ENCODE measurements around the gene KCTD16.
A peak's percentile ranks its signal among the peaks of the same experiment; 100 is the strongest.

Gene KCTD16

DNA sequence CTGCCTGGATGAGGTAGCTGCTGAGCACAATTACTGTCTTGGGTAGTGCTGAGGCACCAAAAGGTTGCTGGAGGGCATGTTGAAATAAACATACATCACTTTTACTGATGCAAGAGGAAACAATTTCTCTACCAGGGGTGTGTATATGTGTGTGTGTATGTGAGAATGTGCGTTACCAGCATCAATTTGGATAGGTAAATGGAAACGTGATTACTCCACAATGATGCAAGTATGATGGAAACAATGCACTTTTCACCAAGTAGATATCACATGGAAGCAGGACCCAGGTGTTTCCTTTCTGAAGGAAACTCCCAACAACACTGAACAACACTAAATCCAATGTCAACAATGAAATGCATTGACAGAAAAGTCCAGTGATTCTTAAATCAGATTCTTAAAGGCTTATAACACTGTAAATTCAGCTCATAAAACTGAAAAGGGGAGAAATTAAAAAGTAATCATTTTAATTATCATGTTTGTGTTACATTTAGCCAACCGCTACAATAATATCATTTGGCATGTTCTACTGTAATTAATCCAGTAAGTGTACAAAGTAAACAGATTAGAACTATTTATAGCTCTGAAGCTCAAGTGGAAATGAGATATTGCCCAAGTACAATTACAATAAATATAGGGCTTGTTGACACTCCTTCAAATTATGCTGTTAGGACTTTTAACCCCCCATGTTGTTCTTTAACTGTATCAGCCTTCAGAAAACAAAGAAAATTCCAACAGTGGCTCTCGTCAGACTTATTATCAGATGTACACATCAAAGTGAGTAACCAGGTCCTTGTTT is 25.5 kb upstream of the KCTD16 start:
- H3K79me2 ChIP-seq (ENCODE audit: control insufficient read depth, insufficient read depth, low read length): no peaks in the 10 kb centered on the region
- no peak overlapping the region for H3K18ac ChIP-seq (ENCODE audit: low read length)
- H2BK120ac ChIP-seq (ENCODE audit: low read depth, low read length): no peak overlapping the region
- H3K56ac ChIP-seq (ENCODE audit: low read length): no peak overlapping the region
- H3K27ac ChIP-seq (ENCODE audit: low read depth, low read length): no peak overlapping the region
- no peak overlapping the region for H3K4ac ChIP-seq (ENCODE audit: low read depth, low read length)
- H2BK5ac ChIP-seq (ENCODE audit: low read length): no peak overlapping the region
- no peak overlapping the region for H2AK5ac ChIP-seq (ENCODE audit: low read length)
- no peak overlapping the region for H3K23ac ChIP-seq (ENCODE audit: low read length)
- no peak overlapping the region for H3K9ac ChIP-seq (ENCODE audit: low read length)
- WGBS (ENCODE audit: extremely low coverage, insufficient coverage, low lambda C conversion rate): no CpG with 5 or more reads among the region's 4 CpGs
- H3K4me2 ChIP-seq (ENCODE audit: low read length): no peak overlapping the region
- no peaks in the 10 kb centered on the region for H3K79me1 ChIP-seq (ENCODE audit: low read length)
- no peak overlapping the region for H4K5ac ChIP-seq (ENCODE audit: low read length)
- H3K36me3 ChIP-seq (ENCODE audit: control insufficient read depth, insufficient read depth, low read length): no peaks in the 10 kb centered on the region
- H2BK15ac ChIP-seq (replicated peaks; ENCODE audit: low read depth): no peak overlapping the region
- DNase-seq: no peak
- no peaks in the 10 kb centered on the region for H3K27me3 ChIP-seq (ENCODE audit: insufficient read depth, low read length, poor library complexity)
- H4K8ac ChIP-seq (ENCODE audit: low read depth, low read length): no peak overlapping the region
- no peaks in the 10 kb centered on the region for H3K4me1 ChIP-seq (ENCODE audit: control insufficient read depth, low read depth, low read length)
- H3K4me3 ChIP-seq (ENCODE audit: low read length): no peak overlapping the region

- Histone ChIP-seq H4K8ac (ENCODE audit: low read depth, low read length) (no peak overlapping the region), H4K5ac (ENCODE audit: low read length) (no peak overlapping the region), H3K4me2 (ENCODE audit: low read length) (no peak overlapping the region), H3K79me2 (ENCODE audit: control insufficient read depth, insufficient read depth, low read length) (no peaks in the 10 kb centered on the region), H3K23ac (ENCODE audit: low read length) (no peak overlapping the region), H2AK5ac (ENCODE audit: low read length) (no peak overlapping the region), H2BK120ac (ENCODE audit: low read depth, low read length) (no peak overlapping the region), H3K56ac (ENCODE audit: low read length) (no peak overlapping the region), H3K36me3 (ENCODE audit: control insufficient read depth, insufficient read depth, low read length) (no peaks in the 10 kb centered on the region), H2BK5ac (ENCODE audit: low read length) (no peak overlapping the region), H3K27me3 (ENCODE audit: insufficient read depth, low read length, poor library complexity) (no peaks in the 10 kb centered on the region), H3K18ac (ENCODE audit: low read length) (no peak overlapping the region), H3K9ac (ENCODE audit: low read length) (no peak overlapping the region), H3K4ac (ENCODE audit: low read depth, low read length) (no peak overlapping the region), H3K4me3 (ENCODE audit: low read length) (no peak overlapping the region), H3K79me1 (ENCODE audit: low read length) (no peaks in the 10 kb centered on the region), H2BK15ac (replicated peaks; ENCODE audit: low read depth) (no peak overlapping the region), H3K27ac (ENCODE audit: low read depth, low read length) (no peak overlapping the region), H3K4me1 (ENCODE audit: control insufficient read depth, low read depth, low read length) (no peaks in the 10 kb centered on the region)
- no CpG with 5 or more reads among the region's 3 CpGs for WGBS (ENCODE audit: extremely low coverage, insufficient coverage, low lambda C conversion rate)
- peak; percentile 55 for DNase-seq
These were observed 19.6 kb upstream of the KCTD16 start for GRCh38 chr5:144151026-144151425.

DNA sequence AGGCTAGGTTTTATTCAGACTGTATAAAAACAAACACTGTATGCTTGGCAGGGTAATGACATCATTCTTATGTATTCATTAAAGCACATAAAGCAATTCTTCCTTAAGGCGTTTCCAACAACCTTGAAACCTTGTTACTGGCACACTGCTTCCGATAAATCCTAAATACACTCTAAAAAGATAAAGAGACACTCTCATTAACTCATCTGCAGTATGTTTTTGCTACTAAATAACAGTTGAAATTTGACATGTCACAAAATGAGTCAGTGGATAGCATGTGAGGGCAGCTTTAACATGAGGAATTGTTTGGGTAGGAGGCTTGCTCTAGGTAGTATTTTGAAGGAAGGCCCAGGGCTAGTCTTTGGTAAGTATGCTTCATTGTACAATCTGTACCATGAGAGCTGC is 13.9 kb upstream of the KCTD16 start:
- H3K27ac ChIP-seq (ENCODE audit: low read depth, low read length): no peak overlapping the region

DNA sequence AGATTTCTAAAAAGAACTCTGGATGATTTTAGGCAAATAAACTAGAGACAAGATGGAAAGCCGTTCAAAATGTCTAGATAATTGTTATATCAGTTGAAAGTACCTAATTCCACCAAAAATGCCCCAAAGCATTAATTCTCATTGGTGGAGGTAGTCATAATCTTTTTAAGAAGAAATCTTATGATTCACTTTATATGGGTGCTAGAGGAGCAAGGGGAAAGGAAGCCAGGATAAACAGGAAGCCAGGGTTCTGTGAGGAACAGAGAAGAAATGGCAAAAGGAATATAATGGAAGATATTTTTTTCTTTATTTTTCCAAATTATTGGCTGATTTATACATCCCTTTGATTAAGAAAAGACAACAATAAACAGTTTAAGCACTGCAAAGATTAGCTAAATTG is 8.0 kb upstream of the KCTD16 start:
- Histone ChIP-seq H3K79me1 (ENCODE audit: low read length) (no peaks in the 10 kb centered on the region), H3K9ac (ENCODE audit: low read length) (no peak overlapping the region), H3K56ac (ENCODE audit: low read length) (no peak overlapping the region), H3K4me2 (ENCODE audit: low read length) (no peak overlapping the region), H3K27ac (ENCODE audit: low read depth, low read length) (no peak overlapping the region), H2BK120ac (ENCODE audit: low read depth, low read length) (no peak overlapping the region), H3K4ac (ENCODE audit: low read depth, low read length) (no peak overlapping the region), H3K23ac (ENCODE audit: low read length) (no peak overlapping the region), H4K5ac (ENCODE audit: low read length) (no peak overlapping the region), H3K79me2 (ENCODE audit: control insufficient read depth, insufficient read depth, low read length) (no peaks in the 10 kb centered on the region), H2BK15ac (replicated peaks; ENCODE audit: low read depth) (no peak overlapping the region), H3K4me1 (ENCODE audit: control insufficient read depth, low read depth, low read length) (no peaks in the 10 kb centered on the region), H4K8ac (ENCODE audit: low read depth, low read length) (no peak overlapping the region), H3K27me3 (ENCODE audit: insufficient read depth, low read length, poor library complexity) (no peaks in the 10 kb centered on the region), H3K18ac (ENCODE audit: low read length) (no peak overlapping the region), H2BK5ac (ENCODE audit: low read length) (no peak overlapping the region), H3K36me3 (ENCODE audit: control insufficient read depth, insufficient read depth, low read length) (peaks cover 1% of the 10 kb centered on the region), H3K4me3 (ENCODE audit: low read length) (no peak overlapping the region), H2AK5ac (ENCODE audit: low read length) (no peak overlapping the region)
- no peak for DNase-seq
- WGBS (ENCODE audit: extremely low coverage, insufficient coverage, low lambda C conversion rate): no CpG with 5 or more reads among the region's 1 CpG

More for the DNA sequence above, 13.9 kb upstream of the KCTD16 start:
- no peak overlapping the region for H3K4ac ChIP-seq (ENCODE audit: low read depth, low read length)
- H3K79me2 ChIP-seq (ENCODE audit: control insufficient read depth, insufficient read depth, low read length): no peaks in the 10 kb centered on the region
- H3K36me3 ChIP-seq (ENCODE audit: control insufficient read depth, insufficient read depth, low read length): no peaks in the 10 kb centered on the region
- H4K8ac ChIP-seq (ENCODE audit: low read depth, low read length): no peak overlapping the region
- no peaks in the 10 kb centered on the region for H3K27me3 ChIP-seq (ENCODE audit: insufficient read depth, low read length, poor library complexity)
- no peak overlapping the region for H4K5ac ChIP-seq (ENCODE audit: low read length)
- H3K4me2 ChIP-seq (ENCODE audit: low read length): no peak overlapping the region
- no peaks in the 10 kb centered on the region for H3K79me1 ChIP-seq (ENCODE audit: low read length)
- no peaks in the 10 kb centered on the region for H3K4me1 ChIP-seq (ENCODE audit: control insufficient read depth, low read depth, low read length)
- no peak overlapping the region for H3K4me3 ChIP-seq (ENCODE audit: low read length)
- no peak overlapping the region for H2BK120ac ChIP-seq (ENCODE audit: low read depth, low read length)
- H2BK15ac ChIP-seq (replicated peaks; ENCODE audit: low read depth): no peak overlapping the region
- H3K56ac ChIP-seq (ENCODE audit: low read length): no peak overlapping the region
- H3K18ac ChIP-seq (ENCODE audit: low read length): no peak overlapping the region
- H3K23ac ChIP-seq (ENCODE audit: low read length): no peak overlapping the region
- no peak for DNase-seq
- H2BK5ac ChIP-seq (ENCODE audit: low read length): no peak overlapping the region
- H3K9ac ChIP-seq (ENCODE audit: low read length): no peak overlapping the region
- WGBS (ENCODE audit: extremely low coverage, insufficient coverage, low lambda C conversion rate): no CpG with 5 or more reads among the region's 2 CpGs
- H2AK5ac ChIP-seq (ENCODE audit: low read length): no peak overlapping the region

DNA sequence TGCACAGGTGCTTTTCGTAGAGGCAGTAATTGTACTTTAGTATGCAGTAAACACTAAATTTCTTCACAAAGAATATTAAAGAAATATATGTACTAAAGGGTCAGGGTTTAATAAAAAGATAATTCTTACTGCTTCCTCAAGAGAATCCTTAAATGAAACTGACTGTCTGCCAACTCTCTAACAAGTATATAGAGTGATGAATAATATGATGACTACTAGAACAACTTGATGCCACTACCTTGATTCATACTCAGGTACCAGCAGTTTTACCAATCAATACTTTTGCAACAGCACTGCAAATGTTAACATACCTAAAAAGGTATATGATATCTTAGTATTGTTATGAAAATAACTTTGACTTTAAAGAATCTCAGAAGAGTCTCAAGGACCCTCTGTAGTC is 4.0 kb upstream of the KCTD16 start:
- no peak overlapping the region for H3K56ac ChIP-seq (ENCODE audit: low read length)
- peaks cover 1% of the 10 kb centered on the region for H3K36me3 ChIP-seq (ENCODE audit: control insufficient read depth, insufficient read depth, low read length)
- no peaks in the 10 kb centered on the region for H3K4me1 ChIP-seq (ENCODE audit: control insufficient read depth, low read depth, low read length)
- H3K4me3 ChIP-seq (ENCODE audit: low read length): no peak overlapping the region
- no peak for DNase-seq
- no peak overlapping the region for H4K8ac ChIP-seq (ENCODE audit: low read depth, low read length)
- no peak overlapping the region for H2BK15ac ChIP-seq (replicated peaks; ENCODE audit: low read depth)
- H2BK120ac ChIP-seq (ENCODE audit: low read depth, low read length): no peak overlapping the region
- no peaks in the 10 kb centered on the region for H3K27me3 ChIP-seq (ENCODE audit: insufficient read depth, low read length, poor library complexity)
- no peak overlapping the region for H2BK5ac ChIP-seq (ENCODE audit: low read length)
- H2AK5ac ChIP-seq (ENCODE audit: low read length): no peak overlapping the region
- no peak overlapping the region for H3K9ac ChIP-seq (ENCODE audit: low read length)
- peaks cover 3% of the 10 kb centered on the region for H3K79me1 ChIP-seq (ENCODE audit: low read length)
- H3K27ac ChIP-seq (ENCODE audit: low read depth, low read length): no peak overlapping the region
- no peak overlapping the region for H3K4ac ChIP-seq (ENCODE audit: low read depth, low read length)
- H4K5ac ChIP-seq (ENCODE audit: low read length): no peak overlapping the region
- peaks cover 10% of the 10 kb centered on the region for H3K79me2 ChIP-seq (ENCODE audit: control insufficient read depth, insufficient read depth, low read length)
- WGBS (ENCODE audit: extremely low coverage, insufficient coverage, low lambda C conversion rate): no CpG with 5 or more reads among the region's 1 CpG
- H3K18ac ChIP-seq (ENCODE audit: low read length): no peak overlapping the region
- no peak overlapping the region for H3K4me2 ChIP-seq (ENCODE audit: low read length)
- H3K23ac ChIP-seq (ENCODE audit: low read length): no peak overlapping the region

DNA sequence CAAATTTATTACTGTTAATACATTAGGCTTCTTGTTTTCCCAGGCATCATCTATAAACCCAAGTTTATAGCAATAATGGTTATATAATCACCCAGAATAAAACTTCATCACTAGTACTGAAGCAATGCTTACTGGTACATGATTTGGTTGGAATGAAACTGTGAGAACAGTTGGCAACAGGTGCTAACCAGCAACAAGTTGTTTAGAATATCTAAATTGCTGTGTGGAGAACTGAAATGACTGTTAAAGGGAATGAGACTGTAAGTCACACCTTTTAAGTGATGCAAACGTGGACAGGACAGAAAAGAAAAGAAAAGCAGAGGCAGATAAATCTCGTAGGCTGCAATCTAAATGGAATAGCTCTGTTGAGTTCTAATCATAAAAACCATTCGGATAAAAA is 2.7 kb upstream of the KCTD16 start:
- peaks cover 10% of the 10 kb centered on the region for H3K79me2 ChIP-seq (ENCODE audit: control insufficient read depth, insufficient read depth, low read length)
- H2BK15ac ChIP-seq (replicated peaks; ENCODE audit: low read depth): no peak overlapping the region
- no peak for DNase-seq
- H3K27me3 ChIP-seq (ENCODE audit: insufficient read depth, low read length, poor library complexity): no peaks in the 10 kb centered on the region
- H3K56ac ChIP-seq (ENCODE audit: low read length): no peak overlapping the region
- no peak overlapping the region for H3K4ac ChIP-seq (ENCODE audit: low read depth, low read length)
- no peak overlapping the region for H3K9ac ChIP-seq (ENCODE audit: low read length)
- H3K27ac ChIP-seq (ENCODE audit: low read depth, low read length): no peak overlapping the region
- H2BK5ac ChIP-seq (ENCODE audit: low read length): no peak overlapping the region
- H3K4me1 ChIP-seq (ENCODE audit: control insufficient read depth, low read depth, low read length): no peaks in the 10 kb centered on the region
- H2AK5ac ChIP-seq (ENCODE audit: low read length): no peak overlapping the region
- H3K79me1 ChIP-seq (ENCODE audit: low read length): peaks cover 3% of the 10 kb centered on the region
- no peak overlapping the region for H4K8ac ChIP-seq (ENCODE audit: low read depth, low read length)
- no peak overlapping the region for H3K4me2 ChIP-seq (ENCODE audit: low read length)
- no peak overlapping the region for H3K23ac ChIP-seq (ENCODE audit: low read length)
- no peak overlapping the region for H4K5ac ChIP-seq (ENCODE audit: low read length)
- no peak overlapping the region for H3K18ac ChIP-seq (ENCODE audit: low read length)
- WGBS (ENCODE audit: extremely low coverage, insufficient coverage, low lambda C conversion rate): no CpG with 5 or more reads among the region's 3 CpGs
- H3K36me3 ChIP-seq (ENCODE audit: control insufficient read depth, insufficient read depth, low read length): peaks cover 1% of the 10 kb centered on the region
- no peak overlapping the region for H3K4me3 ChIP-seq (ENCODE audit: low read length)
- no peak overlapping the region for H2BK120ac ChIP-seq (ENCODE audit: low read depth, low read length)

Measured in mesendoderm (in vitro differentiated cells).